NCI-H524 (cell line): ENCODE results near the gene LRRK1.
"Not testable (repeated sequence)": the region's sequence is repeated elsewhere in the genome, so short reads cannot be mapped to it uniquely, and the experiment has no call there.

ENCODE experiments used
- DNase-seq, 2 experiments: peaks; one replicate each; lab custom pipeline; 2025; lab: John Stamatoyannopoulos, UW

Gene LRRK1

DNA sequence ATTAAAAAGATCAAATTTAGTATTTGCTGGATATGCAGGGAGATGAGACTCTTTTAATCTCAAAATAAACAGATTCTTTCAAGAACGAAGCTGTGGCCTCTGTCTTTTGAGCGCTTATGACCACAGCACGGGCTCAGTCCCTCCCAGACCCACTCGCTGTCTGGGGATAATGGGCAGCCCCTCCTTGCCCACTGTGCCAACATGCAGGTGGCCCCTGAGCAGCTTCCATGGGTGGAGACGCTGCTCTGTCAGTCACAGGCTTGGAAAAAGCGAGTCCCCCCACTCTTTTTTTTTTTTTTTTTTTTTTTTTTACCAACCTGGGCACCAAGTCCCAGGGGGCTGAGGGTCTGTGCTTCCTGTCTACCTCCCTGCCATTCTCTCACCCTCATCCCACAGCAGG, 150.9 kb downstream of the LRRK1 start:
- DNase-seq = no peak

DNA sequence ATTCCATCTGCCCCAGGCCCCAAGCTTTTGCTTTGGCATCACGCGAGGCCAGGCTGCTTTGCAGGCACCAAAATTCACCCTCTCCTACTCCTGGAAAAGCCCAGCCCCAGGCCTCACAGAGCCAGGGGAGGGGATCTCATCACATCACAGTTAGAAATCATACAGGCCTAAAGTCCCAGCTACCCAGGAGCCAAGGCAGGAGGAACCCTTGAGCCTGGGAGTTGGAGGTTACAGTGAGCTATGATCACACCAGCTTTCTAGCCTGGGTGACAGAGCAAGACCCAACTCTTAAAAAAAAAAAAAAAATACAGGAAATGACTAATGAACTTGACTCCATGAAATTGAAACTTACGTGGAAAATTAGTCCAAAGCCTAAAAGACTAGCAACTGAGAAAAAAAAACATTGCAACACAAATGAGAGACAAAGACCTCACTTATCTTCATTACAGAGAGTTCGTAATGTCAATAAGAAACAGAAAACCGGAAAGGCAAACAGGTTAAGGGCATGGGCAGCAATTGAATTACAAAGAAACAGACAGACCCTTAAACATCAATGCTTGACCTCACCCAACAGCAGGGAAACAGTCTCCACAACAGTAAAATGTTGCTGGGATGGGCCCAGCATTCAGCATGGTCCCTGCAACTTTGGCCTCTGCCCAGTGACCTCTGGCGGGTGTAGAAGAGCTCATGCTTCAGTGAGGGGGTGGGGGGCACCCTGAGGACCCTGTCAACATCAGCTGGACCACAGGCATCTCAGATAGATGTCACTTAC, 151.5 kb downstream of the LRRK1 start:
- no peak for DNase-seq

DNA sequence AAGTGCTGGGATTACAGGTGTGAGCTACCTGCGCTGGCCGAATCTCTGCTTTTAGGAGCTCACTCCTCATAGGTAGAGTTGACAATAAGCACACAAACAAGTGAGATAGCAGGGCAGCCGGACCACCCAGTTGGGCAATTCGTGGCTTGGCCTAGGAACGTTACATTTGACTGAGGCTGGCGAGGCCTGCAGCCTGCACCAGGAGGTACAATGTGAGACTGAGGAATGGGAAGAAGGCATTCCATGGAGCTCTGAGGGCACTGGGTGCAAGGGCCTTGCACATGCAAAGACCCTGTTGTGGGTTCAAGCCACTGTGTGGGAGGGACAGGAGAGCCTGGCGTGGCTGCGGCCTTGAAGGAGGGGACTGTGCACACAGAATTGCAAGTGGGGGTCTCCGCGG, 152.5 kb downstream of the LRRK1 start:
- no peak for DNase-seq

DNA sequence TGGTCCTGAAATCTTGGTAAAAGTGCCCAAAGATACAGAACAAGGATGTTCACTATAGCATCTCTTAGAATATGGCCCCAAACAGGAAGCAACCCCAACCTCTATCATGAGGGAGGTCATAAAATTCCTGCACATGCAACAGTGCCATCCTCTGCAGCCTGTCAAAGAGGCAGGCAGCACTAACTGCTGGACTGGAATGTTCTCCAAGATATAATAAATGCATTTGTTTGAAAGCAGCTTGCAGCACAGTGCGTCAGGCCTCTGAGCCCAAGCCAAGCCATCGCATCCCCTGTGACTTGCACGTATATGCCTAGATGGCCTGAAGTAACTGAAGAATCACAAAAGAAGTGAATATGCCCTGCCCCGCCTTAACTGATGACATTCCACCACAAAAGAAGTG, 153.1 kb downstream of the LRRK1 start:
- not testable (repeated sequence) for DNase-seq

DNA sequence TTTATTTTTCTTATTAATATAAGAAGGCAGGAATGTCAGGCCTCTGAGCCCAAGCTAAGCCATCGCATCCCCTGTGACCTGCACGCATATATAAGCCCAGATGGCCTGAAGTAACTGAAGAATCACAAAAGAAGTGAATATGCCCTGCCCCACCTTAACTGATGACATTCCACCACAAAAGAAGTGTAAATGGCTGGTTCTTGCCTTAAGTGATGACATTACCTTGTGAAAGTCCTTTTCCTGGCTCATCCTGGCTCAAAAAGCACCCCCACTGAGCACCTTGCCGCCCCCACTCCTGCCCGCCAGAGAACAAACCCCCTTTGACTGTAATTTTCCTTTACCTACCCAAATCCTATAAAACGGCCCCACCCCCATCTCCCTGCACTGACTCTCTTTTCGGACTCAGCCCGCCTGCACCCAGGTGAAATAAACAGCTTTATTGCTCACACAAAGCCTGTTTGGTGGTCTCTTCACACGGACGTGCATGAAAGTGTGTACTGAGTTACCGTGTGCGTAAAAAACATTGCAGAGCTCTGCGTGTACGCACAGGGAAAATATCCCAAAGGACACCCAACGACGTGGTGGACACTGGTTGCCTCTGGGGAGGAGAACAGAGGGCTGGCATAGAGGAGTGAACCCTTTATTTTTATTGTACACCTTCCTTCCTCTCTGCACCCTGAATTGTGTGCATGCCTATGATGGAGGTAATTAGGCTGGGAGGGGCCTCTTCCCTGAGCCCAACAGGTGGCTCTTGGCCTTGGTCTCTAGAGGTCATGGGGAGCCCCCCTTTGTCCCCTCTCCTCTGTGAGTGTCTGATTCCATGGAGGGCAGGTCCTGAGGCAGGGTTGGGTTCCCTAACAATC, 158.9 kb downstream of the LRRK1 start:
- DNase-seq = not testable (repeated sequence)

DNA sequence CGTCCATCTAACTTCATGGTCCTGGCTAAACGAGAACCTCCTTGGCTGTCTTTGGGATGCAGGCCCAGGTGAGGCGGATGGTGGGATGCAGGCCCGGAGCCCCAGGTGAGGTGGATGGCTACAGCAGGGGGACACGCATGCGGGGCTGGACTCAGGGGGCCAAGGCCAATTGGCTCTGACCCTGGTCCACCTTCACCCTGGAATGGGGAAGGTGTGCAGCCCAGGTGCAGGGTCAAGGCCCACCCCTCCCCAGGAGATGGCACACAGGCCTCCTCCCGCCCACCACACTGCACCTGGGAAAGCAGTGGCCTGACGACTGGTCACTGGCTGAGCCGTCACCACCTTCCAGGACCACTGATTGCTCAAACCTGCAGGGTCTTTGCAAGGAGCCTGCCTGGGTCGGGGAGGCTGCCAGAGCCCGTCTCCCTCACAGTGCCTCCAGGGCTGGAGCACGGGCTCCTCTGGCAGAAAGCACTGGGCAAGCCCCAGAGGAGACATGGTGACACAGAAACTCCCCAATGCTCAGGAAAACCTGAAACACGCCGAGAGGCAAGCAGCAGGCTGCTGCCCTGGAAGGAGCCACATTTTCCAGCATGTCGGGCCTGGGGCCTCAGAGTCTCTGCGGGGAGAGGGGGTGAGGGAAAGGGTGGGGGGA, 159.6 kb downstream of the LRRK1 start:
- no peak for DNase-seq

DNA sequence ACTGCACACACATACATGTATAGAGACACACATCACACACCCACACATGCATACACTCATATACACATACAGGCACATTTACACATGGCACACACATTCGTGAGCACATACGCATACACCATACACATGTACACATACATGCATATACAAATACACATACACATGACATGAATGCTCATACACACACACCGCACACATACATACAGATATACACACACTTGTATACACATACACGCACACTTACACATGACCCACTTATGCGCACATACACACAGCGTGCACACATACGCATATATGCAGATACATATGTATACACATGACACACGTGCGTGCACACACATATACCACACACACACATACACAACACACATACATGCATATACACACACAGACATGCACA, 162.7 kb downstream of the LRRK1 start:
- DNase-seq = no peak

DNA sequence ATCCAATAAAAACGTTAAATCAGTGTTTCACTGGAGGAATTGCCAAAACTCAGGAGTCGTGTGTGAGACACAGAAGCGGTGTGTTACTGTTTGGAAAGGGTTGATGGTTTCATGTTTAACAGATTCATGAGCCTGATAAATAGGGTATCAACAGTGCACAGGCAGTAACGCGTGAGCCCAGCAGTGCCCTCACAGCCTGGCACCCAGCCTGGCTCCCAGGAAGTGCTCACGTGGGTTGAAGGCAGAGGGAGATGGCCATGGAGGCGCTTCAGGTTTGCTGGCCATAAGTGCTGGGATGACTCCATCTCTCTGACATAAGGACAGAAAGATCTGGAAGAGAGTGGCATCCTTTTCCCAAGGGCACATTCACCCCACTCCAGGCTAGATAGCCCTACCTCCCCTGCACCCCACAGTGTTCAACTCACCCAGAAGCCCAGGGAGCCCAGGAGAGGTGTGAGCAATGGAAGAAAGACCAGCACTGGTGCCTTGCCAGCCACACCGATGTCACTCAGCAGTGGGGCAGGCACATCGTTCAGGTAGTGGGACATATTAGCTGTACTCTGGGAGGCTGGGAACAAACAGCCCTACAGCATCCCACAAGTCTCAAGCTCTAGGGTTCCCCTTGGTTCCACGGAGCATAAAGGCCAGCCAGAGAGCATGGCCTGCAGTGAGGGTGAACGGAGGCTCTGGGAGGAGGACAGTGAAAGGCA, 164.3 kb downstream of the LRRK1 start:
- no peak for DNase-seq

DNA sequence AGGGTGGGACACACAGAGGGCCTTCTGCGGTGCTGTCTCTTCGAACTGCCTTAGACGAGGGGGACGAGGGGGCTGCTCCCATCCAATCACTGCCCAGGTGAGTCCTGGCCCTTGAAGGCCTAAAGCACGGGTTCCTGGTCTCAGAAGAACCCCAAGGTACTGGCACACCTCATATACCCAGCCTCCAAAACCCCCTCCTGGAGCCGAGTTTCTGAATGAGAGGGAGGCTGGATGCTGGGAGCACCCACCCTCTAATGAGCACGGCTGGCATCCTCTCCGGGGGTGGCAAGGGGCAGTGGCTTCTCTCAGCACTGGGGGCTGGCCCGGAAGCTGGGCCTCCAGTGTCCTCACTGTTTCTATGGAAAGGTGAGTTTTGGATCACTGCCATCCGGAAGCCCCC, 165.6 kb downstream of the LRRK1 start:
- DNase-seq = no peak

DNA sequence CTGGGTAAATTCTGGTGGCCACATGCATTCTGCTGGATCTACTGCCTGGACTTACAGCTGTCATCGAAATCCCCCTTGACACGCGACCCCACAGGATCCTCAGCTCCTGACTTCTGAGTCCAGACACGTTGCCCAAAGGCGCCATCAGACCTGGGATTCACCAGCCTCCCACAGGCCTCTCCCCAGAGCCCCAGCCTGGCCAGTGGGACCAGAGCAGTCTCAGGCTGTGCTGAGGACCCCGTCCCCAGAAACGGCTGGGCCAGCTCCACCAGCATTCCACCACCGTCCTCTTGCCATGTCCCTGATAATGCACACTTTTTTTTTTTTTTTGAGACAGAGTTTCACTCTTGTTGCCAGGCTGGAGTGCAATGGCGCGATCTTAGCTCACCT, 166.1 kb downstream of the LRRK1 start:
- no peak for DNase-seq

DNA sequence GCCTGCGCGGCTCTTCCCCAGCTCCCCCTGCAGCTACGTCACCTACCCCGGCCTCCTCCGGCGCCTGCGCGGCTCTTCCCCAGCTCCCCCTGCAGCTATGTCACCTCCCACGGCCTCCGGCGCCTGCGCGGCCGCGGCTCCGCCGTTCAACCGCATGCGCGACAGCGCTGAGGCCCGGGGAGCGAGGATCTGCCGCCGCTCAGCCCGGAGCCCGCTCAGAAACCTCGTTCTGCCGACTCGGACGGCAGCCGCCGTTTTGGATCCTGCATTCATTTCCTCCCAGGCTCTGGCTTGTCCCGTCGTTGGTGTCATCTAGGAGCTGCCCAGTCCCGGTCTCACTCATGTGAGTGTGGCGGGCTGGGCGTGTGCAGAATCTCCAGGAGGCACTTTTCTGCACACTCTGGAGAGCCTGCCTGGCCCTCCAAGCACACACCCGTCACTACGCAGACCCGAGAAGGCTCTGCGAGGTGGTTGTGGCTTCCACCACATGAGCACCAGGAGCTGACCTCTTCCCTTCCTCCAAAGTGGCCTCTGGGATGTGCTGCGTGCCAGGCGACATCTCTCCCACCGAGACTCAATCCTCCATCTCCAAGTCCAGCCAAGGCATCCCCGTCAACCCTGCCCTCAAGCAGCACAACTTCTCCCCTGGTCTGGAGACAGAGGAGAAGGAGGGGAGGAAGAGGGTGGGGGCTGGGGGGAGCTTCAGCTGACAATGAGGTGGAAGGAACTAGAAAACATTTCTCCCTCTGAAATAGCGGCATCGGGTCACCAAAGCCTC, 167.4 kb downstream of the LRRK1 start:
- no peak for DNase-seq

DNA sequence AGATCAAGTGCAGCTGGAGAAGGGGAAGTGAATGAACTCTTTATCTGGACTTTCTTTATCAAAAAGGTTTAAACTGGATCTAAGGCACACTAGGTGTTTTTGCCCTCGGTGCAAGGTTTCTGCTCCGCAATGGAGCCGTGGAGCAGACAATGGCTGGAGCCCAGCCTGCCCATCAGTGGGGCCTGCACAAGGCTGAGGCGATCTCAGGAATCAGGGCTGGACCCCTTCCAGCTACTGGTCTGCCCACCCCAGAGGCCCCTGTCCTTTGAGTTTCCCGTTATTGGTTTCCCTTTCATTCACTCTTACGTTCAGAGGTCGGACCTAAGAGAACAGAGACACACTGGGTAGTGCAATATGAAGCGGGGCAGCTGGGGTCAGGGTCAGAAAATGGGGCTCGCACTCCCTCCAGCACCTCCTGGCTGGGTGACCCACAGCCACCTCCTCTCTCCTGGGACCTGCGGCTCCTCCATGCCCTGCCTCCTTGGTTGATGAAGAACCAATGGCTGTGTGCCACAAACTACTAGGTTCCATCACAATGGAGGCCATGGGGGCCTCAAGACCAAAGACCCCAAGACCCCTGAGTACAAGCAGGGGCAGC, 168.1 kb downstream of the LRRK1 start:
- no peak for DNase-seq

DNA sequence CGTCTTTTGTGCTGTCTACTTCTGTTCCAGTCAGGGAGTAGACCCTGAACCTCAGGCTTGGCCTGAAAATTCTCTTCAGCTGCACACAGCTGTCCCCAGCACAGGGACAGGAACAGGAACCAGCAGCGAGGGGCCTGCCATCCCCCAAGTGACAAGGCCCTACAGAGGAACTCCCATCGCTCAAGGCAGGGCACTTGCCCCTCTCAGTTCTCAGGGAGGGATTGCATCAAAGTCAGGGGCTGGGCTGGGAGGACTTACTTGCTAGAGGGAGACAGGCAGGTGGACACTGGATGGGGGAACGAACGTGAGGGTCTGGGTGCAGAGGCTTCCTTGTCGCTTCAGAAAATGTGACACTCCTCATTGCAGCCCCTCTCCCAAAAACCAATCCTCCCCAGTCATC, 169.1 kb downstream of the LRRK1 start:
- DNase-seq = no peak

DNA sequence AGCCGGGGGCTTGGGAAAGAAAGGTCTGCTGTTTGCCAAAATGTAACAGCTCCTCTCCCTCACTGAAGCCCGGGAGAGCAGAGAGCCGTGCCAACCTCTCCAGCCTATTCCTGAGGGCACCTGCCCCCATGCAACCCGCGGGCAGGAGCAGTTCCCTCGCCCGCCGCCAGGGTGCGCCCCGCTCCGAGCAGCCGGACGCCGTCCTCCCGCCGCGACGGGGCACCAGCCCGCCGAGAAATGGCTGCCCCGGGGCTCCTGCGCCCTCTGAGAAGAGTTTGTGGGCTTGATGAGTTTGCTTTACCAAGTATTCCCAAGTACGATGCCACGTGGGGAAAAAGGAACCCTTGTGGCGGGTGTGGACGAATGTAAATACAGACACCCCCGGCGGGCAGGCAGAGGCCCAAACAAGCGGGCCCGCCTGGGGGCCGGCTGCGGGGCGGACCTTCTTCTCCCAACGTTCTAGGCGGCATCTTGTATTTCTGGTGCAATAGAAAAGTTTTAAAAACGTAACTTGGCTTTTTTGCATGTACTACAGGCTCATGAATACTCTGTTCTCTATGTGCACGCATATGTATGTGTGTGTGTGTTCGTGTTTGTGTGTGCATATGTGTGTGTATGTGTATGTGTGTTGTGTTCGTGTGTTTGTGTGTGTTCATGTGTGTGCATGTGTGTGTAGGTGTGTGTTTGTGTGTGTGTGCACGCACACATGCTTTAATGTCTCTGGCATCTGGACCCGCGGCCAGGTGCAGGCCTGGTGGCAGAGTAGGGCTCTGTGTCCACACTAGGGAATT, 169.8 kb downstream of the LRRK1 start:
- peak; percentile 32 to 62 for DNase-seq

DNA sequence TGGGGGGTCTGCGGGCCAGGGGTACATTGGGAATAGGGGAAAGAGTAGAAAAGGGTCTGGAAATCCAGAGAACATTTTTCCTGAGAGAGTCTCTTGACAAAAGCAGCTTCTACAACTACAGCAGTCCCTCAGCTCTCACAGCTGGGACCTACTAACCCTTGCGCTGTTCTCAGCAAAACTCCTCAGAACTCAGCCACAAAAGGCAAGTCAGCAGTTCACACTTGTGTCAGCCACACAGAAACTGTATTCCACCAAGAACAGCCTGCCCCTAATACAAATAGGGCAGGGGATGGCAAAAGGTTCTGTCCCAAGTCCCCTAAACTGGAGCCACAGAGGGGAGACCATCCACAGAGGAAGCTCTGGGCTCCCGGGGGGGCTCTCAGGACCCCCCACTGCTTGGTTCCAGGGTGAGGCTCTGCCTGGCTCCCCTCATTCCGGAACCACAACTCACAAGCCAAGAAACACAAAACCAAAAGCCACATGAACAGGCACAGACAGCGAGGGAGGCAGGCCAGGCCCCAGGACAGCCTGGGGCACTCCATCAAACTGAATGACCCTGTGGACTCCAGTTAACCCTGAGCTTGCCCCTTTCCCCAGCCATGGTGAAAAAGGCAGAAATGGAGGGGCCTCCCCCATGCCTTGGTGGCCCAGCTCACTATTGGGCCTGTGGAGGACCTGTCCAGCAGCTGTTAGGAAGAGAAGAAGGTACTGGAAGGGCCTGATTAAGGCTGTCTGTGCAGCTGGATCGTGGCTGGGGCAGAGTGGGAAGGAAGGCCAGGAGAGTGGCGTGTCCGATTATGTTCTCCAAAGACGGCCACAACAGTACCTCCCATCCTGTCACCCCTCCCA, 170.6 kb downstream of the LRRK1 start:
- no peak for DNase-seq

DNA sequence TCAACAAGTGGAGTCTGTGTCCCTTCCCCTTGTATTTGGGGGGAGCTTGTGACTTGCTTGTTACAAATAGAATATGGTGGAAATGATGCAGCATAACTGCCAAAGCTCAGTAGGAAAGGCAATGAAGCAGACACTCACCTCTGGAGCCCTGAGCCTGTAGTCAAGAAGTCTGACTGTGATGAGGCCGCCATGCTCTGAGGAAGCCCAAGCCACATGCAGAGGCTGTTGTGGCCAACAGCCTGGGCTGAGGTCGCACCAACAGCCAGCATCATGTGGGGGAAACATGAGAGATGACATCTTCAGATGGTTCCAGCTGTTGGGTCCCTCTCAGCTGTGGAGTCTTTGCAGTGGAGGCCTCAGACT, 171.3 kb downstream of the LRRK1 start:
- DNase-seq = no peak

DNA sequence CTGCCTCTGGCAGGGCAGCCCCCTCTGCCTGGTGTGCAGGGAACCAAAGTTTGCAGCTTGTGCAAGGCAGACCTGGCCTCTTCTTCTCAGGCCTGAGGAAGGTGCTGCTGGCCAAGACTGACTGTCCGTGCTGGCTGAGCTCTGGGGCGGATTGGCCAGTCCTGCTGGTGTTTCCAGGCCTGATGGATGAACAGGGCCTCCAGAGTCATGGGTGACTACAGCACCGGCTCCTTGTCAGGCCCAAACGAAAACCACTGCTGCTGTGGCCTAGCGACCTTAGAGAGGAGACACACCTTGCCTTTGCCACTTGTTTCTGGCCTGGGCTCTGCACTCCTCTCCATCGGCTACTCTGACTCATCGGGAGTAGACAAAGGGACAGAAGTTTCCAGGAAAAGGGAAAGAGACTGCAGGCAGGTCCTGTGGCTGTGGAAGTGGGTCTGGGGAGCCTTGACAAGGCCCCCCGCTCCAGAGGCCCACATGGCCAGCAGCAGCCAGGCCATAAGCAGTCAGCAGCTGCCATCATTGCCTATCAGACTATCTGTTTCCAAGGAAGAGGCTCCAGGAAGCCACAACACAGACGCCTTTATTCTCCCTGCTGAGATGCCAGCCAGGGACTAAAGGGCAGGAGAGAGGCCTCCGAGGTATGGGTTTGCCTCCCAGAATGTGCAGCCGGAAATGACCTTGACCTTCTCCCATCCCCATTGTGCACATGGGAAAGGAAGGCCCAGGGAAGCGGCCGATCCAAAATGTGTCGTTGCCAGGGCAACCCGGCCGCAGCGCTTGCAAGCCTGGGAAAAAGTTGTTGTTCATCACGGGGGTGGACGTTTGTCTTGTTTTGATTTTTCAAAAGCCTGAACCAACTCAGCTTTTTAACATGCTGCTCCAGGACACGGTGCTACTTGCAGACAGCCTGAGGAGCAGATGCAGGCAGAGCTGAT, 172.2 kb downstream of the LRRK1 start:
- no peak for DNase-seq

DNA sequence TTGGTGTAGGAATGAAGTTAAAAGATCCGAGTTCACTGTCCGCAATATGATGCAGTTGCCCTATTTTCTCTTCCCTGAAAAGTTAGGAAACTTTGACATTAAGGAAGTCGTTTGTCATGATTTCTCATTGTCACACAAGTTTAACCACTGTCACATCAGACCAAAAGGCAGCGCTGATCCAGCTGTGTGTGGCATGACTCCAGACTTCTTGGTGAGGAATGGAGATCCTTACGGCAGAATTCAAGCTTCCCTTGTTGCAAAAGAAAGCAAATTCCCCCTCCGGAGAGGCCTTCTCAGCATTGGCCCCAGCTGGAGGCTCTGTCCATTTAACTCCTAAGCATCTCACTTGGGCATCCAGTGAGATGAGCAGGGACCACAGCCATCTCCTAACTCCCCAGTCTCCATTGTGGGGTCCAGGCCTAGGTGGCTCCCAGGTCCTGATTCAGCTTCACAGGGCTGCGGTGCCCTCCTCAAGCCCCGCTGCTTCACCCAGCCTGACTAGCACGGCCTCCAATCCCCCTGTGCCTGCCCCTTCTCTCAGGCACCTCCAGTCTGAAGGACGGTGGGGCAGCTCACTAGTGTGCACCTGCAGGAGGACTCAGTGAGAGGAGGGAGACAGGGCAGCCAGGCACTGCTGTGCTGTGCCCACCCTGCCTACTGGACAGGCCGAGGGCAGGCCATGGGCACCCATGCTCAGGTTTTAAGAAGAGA, 173.2 kb downstream of the LRRK1 start:
- DNase-seq = no peak
